Activated CD4-positive, CD25-positive, alpha-beta regulatory T cell treated with anti-CD3 and anti-CD28 coated beads, Interleukin-2, amount 50 U/mL, for 72 hours (primary cell): ENCODE results near the gene CNPY4.

ENCODE experiments used
- DNase-seq: peaks from one replicate; pipeline ENCODE4 v3.0.0; 2021

The CNPY4 gene

DNA sequence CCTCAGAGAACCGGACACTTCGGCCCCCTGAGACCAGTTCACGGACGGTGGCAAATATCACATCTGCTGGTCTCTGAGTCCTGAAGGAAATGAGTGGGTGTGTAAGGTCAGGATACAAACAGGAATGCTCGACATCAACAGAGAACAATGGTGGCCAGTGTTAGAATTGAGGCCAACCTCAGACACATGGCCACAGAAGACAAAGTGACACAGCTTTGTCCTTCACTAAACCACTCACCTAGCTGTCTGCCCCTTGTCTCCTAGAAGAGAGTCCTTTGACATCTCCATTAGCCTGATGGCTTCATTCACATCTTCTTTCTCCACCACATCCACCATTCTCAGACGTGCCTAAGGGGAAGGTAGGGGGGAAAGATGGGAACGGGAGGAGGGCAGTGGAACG is 26.4 kb upstream of the CNPY4 start:
- no peak for DNase-seq

DNA sequence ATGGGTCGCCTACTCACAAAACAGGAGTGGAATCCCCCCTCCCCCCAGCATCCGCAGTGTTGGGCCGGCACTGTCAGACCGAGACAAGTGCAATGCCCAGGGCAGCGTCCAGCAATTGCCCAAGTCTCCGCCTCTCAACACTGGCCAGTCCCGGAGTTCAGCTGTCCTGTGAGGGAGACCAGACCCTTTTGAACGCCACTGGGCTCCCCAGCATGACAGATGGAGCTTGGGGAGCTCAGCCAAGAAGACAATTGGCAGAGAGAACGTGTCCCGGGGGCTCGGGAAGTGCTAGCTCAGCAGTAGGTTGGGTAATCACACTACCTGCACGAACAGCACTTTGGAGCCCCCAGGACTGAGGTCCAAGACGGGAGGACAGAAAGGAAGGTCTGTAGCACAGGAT is 25.9 kb upstream of the CNPY4 start:
- DNase-seq, result no peak

DNA sequence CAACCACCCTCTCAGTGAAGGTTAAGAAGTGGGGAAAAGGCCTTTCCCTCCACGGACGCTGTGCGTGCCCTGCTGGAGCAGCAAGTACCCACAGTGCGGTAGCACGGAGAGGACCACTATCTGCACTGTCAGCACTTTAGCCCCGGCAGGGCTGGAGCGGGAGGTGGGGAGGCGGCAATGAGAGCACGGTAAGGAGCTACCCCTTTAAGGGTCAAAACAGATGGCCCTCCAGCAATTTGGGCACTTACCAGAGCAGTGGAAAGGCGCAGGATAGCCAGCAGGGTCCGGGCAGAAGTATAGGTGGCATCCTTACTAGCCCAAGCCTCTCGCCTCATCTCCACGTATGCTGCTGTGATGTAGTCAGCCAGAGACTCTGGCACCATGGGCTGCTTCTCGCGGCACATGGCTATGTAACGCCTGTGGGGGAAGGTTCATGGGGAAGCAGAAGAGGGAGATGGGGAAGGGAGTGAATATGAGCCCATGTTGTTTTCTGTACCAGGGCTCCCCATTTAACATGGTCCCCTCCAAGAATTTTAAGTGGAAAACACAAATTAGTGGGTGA is 25.4 kb upstream of the CNPY4 start:
- no peak for DNase-seq

DNA sequence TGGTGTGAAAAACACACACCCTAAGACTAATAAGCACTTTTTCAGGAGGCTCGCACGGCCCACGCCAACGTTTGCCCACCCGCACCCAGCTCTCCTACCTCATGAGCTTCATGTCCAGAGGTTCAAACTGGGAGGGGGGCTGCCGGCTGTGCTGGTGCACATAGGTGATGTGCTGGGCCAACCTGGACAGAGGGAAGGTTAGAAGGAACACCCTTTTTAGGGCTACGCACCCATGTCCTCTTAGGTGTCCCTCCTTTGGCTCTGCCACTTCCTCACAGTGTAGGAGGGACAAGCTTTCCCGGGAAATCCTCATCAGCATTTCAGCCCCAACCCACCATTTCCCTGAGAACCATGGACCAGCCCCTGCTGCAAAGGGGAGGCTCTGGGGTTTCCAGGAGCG is 24.1 kb upstream of the CNPY4 start:
- DNase-seq, result no peak

DNA sequence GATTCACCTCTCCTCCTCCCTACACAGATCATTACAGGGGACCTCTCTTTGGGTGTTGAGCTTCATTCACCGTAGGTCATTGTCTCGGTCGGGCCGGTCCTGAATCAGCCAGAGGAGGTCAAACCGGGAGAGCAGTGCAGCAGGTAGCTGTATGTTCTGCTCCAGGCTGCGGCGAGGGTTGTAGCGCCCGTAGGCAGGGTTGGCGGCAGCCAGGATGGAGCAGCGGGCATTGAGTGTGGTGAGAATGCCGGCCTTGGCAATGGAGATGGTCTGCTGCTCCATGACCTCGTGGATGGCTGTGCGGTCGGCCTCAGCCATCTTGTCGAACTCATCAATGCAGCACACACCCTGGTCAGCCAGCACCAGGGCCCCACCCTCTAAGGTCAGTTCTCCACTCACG is 23.7 kb upstream of the CNPY4 start:
- DNase-seq, result no peak

DNA sequence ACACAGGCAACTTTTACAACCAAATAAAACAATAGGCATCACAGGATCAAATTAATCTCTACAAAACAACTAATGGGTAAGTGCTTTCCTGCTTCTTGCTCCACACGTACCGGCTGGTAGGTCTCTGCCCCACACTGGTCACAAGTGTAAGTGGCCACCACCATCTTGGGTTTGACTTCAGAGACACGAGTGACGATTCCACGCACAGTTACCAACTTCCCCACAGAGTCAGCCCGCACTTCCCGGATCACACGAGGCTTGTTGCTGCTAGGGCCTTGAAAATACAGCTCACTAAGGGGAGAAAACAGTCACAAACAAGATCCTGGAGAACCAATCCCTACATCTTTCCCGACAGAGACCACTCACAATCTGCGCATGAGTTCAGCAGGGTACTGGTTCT is 20.5 kb upstream of the CNPY4 start:
- DNase-seq, result no peak

DNA sequence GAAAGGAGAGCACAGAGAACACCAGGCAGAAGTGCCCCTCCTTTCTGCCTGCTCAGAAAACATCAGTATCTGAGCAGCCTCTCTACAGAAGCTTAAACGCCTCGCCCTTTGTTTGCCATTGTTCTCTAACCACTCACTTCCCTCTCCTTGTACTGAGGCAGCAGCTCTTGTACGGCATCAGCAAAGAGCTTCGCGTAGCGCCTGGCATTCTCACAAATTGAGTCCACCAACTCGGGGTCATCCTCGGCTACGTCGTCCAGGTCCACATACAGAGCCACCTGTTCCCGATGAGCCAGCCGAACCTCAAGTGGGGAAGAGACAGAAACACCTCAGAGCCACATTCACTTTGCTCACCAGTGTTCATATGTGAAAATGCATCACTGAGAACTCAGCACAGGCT is 20.0 kb upstream of the CNPY4 start:
- DNase-seq, result no peak

DNA sequence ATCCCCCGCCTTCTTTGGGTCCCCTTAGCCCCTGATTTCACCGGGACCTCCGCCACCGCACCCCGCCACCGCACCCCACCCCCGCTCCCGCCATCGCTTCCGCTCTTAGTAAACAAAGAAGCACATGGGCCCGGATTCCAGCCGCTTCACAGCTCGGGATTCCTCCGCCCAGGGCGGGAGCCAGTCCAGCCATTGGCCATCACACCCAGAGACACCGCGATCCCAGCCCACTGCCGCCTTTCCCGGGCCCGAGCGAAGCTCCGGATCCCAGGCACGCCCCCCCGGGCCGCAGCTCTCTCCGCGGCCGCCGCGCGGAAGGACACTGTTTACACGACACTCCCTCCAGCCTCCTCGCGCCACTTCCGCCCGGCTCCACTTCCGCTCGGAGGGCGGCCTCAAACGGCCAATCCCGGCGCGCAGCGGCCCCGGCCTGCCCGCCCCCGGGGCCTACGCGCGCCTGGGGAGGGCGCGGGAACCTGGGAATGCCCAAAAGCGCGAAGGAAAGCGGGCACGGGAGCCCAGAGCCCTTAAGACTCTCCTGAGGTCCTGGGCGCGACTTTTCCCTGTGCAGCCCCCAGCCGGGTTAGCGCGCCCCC is 18.9 kb upstream of the CNPY4 start:
- DNase-seq, result peak; percentile 87

DNA sequence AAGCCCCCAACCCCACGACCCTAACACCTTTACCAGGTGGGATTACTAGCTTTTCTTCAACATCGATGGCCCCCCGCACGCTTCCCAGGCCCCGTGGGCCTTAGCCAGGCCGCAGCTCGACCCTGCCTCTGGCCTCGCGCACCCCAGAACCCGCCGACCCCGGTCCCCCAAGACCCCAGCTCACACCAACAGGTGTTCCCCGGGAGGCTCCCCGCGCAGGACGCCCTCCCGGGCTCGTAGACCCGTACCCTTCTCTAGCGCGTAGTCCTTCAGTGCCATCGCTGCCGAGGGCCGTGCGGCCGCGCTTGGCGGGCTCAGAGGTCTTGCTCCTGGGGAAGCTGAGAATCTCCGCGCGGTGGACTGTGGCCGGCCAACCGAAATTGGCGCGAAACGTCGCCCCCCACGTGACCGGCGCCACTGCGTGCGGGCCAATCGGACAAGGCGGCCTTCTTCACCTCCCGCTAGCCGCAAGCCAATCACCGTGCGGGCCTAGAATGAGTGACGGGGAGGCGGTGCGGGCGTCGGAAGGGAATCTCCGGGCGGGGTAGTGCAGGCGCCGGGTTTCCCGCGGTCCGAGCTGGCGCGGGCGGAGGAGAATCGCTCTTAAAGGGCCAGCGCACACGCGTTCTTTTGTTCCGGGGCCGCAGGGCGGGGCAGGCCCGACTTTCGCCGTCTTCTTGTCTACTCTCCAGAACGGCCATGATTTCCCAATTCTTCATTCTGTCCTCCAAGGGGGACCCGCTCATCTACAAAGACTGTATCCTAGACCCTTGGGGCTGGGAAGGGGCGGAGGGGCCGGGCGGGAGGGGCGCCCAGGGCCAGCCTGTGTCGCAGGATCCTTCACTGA is 18.2 kb upstream of the CNPY4 start, which contains the start of the genes AP4M1 and MCM7:
AP4M1 (plus strand) TSS at position 628 of the 847 bp plus-strand sequence; CDS start at position 700, 72 bp downstream.
MCM7 (minus strand) TSS at position 382 of the 847 bp plus-strand sequence; CDS start at position 279, 103 bp downstream.
- peak; percentile 97 for DNase-seq

DNA sequence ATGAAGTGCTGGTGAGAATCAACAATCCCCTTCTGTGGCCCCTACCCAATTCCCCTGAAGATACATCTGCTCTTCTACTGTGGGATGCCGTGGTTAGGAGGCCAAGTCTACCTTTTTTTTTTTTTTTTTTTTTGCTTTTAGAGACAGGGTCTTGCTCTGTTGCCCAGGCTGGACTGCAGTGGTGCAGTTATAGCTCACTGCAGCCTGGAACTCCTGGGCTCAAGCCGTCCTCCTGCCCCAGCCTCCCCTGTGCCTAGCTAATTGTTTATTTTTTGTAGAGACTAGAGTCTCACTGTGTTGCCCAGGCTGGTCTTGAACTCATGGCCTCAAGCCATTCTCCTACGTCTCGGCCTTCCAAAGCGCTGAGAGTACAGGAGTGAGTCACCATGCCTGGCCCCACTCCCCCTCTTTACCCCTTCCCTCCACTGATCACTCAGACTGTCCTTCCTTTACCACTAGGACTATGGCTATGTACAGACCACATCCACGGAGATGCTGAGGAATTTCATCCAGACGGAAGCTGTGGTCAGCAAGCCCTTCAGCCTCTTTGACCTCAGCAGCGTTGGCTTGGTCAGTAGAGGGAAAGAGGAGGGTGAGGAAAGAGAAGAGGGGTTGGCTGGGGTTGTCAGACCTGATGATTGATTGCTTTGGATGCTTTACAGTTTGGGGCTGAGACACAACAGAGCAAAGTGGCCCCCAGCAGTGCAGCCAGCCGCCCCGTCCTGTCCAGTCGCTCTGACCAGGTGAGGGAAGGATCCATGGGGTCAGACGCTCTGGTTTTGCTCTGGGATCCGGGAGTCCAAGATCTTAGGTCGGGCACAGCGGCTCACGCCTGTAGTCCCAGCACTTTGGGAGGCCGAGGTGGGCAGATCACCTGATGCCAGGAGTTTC is 16.2 kb upstream of the CNPY4 start:
- no peak for DNase-seq

DNA sequence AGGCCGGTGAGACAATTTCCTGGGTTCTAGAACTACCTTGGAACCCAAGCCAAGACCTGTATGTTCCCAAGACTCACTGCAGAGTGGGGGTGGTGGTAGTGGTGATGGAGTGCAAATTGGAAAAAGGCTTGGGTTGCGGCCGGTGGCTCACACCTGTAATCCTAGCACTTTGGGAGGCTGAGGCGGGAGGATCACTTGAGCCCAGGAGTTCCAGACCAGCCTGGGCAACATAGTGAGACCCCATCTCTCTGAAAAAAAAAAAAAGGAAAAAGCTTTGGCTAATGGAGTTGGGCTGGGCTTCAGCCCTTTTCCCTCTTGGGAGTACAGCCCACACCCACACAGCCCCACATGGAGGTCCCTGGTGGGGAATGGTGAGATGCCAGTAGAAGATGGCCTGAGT is 13.9 kb upstream of the CNPY4 start:
- no peak for DNase-seq

DNA sequence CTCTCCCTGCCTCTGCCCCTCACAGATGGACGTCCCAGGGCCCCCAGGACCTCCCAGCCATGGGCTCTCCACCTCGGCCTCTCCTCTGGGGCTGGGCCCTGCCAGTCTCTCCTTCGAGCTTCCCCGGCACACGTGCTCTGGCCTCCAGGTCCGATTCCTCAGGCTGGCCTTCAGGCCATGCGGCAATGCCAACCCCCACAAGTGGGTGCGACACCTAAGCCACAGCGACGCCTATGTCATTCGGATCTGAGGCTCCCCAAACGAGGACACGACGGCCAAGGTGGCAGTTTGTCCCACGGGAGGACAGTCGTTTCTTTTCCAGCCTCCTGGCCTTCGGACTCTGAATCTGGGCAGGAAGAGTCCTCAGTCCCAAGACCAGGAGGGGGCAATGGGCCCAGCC is 12.8 kb upstream of the CNPY4 start:
- no peak for DNase-seq

DNA sequence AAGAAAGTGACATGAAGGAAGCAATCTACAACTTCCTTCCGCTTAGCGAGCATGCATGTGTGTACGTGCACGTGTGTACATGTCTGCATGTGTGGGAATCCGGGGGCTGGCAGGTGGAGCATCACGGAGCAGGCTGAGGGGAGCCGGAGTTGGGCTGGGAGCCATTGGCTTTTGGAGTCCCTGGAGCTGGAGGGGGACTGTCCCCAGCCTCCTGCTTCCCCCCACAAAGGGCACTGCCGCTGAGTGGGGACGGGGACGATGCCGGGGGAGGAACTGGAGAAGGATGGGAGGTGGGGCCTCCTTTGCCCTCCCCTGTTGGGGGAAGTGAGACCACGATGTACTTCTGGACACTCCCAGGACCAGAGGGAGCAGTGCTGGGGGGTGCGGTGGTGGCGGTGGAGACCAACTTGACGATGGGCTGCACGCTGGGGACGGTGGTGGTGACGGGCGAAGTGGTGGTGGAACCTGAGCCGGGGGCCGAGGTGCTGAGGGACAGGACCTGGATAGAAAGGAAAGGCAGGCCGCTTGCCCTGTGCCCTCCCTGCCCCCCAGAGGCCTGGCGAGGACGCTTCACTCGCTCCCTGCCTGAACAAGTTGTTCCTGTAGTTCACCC is 12.2 kb upstream of the CNPY4 start:
- no peak for DNase-seq

DNA sequence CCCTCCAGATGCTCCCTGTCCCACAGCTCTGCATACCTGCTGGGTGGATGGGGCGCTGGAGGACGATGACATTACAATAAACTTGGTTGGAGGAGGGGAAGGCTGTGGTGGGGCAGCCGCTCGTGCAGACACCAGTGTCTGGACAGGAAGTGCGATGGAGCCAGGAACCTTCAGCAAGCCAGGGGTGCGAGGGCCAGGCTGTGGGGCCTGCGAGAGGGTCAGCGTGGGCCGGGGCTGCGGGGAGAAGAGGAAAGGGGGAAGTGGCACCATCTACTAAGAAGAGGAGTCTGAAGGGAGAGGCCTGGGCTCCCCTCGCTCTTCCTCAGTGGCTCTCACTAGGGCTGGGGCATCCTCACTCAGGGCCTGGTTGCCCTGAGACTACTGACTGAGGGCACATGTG is 11.5 kb upstream of the CNPY4 start:
- DNase-seq, result no peak

DNA sequence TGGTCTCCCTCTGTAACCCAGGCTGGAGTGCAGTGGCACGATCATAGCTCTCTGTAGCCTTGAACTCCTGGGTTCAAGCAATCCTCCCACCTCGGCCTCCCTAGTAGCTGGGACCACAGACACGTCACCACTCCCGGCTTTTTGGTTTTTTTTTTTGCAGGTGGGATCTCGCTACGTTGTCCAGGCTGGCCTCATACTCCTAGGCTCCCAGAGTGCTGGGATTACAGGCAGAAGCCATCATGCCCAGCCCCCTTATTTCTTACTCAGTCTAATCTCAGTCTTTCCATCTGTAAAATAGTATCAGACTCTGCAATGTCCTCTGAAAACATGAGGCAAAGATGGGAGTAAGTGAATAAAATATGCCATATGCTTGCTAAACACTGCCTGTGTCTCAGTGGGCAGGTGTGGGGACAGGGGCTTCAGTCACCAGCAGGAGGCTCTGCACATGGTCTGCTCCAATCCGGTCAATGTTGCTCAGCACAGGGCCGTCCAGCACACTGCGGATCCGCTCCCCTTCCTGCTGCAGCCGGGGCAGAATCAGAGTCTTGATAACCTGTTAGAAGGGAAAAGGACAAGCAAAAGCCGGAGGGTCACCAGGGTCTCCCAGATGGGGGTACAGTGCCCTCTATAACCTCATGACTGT is 9.8 kb upstream of the CNPY4 start:
- no peak for DNase-seq

DNA sequence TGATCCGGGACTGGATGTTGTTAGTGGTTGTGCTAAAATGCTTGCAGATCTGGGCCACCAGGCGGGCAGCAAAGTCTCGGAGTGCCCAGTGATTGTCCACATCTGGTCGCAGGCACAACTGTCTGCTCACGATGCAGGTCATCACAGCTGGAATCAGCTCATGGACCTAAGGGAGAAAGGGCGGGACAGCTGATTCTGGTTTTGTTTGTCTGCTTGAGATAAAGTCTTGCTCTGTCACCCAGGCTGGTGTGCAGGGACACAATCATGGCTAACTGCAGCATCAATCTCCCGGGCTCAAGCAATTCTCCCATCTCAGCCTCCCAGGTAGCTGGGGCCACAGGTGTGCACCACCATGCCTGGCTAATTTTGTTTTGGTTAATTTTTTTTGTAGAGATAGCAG is 8.3 kb upstream of the CNPY4 start:
- no peak for DNase-seq

DNA sequence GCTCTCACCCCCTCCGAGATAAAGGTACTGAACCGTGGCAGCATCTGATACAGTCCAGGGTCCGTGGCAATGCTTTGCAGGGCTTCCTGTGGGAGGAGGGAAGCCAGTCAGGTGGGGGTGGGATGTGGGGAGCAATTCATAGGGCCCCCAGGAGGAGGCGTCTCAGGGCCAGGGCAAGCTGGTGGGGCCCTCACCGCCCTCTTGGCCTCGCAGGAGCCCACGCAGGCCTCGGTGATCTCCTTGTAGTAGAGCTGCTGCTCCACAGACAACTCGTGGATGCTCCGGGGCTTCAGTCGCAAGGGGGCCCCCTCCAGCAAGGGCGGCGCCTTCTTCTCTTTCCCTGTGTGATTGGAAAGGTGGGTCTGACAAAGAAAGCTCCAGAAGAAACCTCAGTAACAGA is 7.5 kb upstream of the CNPY4 start:
- DNase-seq, result no peak

DNA sequence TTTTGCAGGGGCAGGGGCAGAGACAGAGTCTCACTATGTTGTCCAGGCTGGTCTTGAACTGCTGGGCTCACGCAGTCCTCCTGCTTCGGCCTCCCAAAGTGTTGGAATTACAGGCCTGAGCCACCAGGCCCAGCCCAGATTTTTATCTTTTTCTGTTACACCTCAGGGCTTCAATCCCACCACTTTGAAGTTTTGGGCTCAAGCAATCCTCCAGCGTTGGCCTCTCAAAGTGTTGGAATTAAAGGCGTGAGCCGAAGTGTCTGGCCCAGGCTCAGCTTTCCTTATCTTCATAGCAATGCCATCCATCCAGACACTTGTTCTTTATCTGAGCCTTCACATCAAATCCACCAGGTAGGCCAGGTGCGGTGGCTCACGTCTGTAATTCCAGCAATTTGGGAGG is 4.4 kb upstream of the CNPY4 start:
- DNase-seq, result no peak

DNA sequence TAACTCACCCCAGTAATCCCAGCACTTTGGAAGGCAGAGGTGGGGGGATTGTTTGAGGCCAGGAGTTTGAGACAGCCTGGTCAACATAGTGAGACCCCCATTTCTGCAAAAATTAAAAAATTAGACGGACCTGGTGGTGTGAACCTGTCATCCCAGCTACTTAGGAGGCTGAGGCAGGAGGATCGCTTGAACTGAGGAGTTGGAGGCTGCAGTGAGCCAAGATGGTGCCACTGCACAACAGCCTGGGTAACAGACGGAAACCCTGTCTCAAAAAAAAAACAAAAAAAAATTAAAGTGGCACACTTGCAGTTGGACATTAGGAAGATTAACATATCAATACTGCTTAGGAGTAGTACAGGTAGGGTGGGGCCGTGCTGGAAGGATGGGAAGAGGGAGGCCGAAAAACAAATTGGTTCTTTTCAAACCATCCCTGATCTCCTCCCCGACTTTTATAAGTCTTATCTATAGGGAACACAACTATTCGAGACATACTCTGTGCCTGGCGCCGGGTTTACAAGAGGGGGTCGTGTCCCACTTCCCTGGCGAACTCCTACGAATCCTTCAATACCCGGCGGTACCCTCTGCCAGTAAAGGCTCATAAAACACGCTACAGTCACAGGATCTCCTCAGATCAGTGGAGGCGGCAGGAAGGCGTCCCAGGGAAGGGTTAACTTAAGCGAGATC is 904 bp upstream of the CNPY4 start:
- DNase-seq, result no peak

DNA sequence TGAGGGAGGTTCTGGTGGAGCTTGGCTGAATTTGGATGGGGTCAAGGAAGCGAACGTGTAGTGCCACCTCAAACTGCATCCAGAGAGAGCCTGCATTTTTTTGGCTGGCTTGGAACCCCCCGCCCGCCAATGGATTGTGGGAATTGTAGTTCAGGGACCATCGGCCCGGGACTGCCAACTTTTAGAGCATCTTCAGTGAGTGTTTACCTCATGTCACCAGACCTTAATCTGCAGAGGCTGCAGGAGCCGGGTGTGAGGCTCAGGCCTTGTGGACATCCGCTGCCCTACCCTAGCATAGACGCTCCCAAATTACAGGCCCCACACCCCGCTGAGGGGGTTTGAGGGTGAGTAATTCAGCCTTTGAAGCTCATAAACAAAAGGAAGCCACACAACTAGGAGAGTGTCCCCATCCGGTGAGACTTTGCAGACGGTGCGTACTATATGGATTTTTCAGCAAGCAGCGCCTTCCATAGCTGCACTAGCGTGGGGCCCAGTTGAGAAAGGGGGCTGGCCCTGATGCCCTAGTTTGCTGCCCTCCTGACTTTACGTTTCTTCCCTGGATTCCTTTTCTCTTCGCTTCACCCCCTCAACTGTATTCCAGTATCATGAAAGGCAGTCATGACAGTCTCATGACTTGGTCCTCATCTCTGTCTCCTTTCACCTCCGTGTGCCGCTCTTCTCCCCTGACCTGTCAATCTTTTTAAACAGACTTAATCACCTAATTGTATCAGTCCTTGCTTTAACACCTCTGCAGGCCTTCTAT is 717 bp downstream of the CNPY4 start:
- DNase-seq, result no peak

DNA sequence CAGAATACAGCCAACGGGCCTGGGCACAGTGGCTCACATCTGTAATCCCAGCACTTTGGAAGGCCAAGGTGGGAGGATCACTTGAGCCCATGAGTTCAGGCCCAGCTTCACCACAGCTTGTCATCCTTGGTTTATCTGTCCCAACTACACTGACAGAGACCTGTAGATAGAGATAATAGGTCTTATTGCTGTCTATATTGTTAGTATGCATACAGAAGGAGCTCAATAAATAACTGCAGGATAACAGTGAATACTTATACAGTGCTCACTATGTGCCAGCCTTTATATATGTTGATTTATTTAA is 1.3 kb downstream of the CNPY4 start:
- no peak for DNase-seq
